MM.1S (cell line): ENCODE results near the gene TROAP.
"Not testable (repeated sequence)": the region's sequence is repeated elsewhere in the genome, so short reads cannot be mapped to it uniquely, and the experiment has no call there.

Experiments used
- EZH2 ChIP-seq: fragments of 300-600 bp; sonication (generic); optimal IDR thresholded peaks from 2 replicates; pipeline ENCODE3; 2017; ENCODE audit warnings: low read depth, mild to moderate bottlenecking, antibody characterized with exemption, low read length, mixed read lengths
- EZH2phosphoT487 ChIP-seq: fragments of 300-600 bp; sonication (generic); IDR thresholded peaks from 2 replicates; pipeline ENCODE4 v1.6.1; 2018; ENCODE audit warnings: antibody characterized with exemption, low read length
- TF ChIP-seq, protein P1 (sequence below): fragments of 300-600 bp; sonication (generic); IDR thresholded peaks from 2 replicates; pipeline ENCODE4 v1.5.1; 2016; ENCODE audit warnings: antibody characterized with exemption, low read length, mixed read lengths

DNA sequence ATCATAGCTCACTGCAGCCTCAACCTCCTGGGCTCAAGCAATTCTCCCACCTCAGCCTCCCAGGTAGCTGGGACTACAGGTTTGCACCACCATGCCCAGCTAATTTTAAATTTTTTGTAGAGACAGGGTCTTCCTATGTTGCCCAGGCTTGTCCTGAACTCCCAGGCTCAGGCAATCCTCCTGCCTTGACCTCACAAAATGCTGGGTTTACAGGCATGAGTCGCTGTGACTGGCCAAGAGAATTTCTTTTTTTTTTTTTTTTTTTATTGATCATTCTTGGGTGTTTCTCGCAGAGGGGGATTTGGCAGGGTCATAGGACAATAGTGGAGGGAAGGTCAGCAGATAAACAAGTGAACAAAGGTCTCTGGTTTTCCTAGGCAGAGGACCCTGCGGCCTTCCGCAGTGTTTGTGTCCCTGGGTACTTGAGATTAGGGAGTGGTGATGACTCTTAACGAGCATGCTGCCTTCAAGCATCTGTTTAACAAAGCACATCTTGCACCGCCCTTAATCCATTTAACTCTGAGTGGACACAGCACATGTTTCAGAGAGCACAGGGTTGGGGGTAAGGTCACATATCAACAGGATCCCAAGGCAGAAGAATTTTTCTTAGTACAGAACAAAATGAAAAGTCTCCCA is 40.2 kb upstream of the TROAP start:
- TF ChIP-seq, protein P1, sequence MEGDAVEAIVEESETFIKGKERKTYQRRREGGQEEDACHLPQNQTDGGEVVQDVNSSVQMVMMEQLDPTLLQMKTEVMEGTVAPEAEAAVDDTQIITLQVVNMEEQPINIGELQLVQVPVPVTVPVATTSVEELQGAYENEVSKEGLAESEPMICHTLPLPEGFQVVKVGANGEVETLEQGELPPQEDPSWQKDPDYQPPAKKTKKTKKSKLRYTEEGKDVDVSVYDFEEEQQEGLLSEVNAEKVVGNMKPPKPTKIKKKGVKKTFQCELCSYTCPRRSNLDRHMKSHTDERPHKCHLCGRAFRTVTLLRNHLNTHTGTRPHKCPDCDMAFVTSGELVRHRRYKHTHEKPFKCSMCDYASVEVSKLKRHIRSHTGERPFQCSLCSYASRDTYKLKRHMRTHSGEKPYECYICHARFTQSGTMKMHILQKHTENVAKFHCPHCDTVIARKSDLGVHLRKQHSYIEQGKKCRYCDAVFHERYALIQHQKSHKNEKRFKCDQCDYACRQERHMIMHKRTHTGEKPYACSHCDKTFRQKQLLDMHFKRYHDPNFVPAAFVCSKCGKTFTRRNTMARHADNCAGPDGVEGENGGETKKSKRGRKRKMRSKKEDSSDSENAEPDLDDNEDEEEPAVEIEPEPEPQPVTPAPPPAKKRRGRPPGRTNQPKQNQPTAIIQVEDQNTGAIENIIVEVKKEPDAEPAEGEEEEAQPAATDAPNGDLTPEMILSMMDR, result not testable (repeated sequence)
- TF ChIP-seq EZH2, EZH2phosphoT487: not testable (repeated sequence)
